ENCODE results near the gene RABGAP1. TPM values are rescaled to one million over a fixed set of nuclear protein-coding genes. Genes with fewer than 3 reads are reported as not detected.

RABGAP1 gene
- total RNA-seq, 1 experiment from 2014 or later: 55.4 TPM

GRCh38 chr9:123120953-123121352, 180.1 kb downstream of the RABGAP1 start:
- Mint-ChIP-seq H3K36me3 (ENCODE audit: insufficient read depth, unreplicated experiment) (peaks cover 16% of the 10 kb centered on the region), H3K9me3 (ENCODE audit: unreplicated experiment) (no peaks in the 10 kb centered on the region), H3K27ac (ENCODE audit: unreplicated experiment) (no peak overlapping the region), H3K27me3 (ENCODE audit: insufficient read depth, unreplicated experiment) (no peaks in the 10 kb centered on the region), H3K4me1 (ENCODE audit: low read depth, unreplicated experiment) (no peaks in the 10 kb centered on the region), H3K4me3 (ENCODE audit: unreplicated experiment) (no peak overlapping the region)
- no TSS peak for BruUV-seq (replicated peaks)
- no peaks in the 10 kb centered on the region for H3K27me3 ChIP-seq (replicated peaks; ENCODE audit: control insufficient read depth, insufficient read depth, low read length)
- H3K4me3 ChIP-seq (ENCODE audit: low read depth, low read length): no peak overlapping the region
- no peak for DNase-seq
- CTCF ChIA-PET: no interaction called here
- intact Hi-C loops (cut with micrococcal nuclease; ENCODE audit: unreplicated experiment): no loop called here
- TF ChIP-seq, protein P1, sequence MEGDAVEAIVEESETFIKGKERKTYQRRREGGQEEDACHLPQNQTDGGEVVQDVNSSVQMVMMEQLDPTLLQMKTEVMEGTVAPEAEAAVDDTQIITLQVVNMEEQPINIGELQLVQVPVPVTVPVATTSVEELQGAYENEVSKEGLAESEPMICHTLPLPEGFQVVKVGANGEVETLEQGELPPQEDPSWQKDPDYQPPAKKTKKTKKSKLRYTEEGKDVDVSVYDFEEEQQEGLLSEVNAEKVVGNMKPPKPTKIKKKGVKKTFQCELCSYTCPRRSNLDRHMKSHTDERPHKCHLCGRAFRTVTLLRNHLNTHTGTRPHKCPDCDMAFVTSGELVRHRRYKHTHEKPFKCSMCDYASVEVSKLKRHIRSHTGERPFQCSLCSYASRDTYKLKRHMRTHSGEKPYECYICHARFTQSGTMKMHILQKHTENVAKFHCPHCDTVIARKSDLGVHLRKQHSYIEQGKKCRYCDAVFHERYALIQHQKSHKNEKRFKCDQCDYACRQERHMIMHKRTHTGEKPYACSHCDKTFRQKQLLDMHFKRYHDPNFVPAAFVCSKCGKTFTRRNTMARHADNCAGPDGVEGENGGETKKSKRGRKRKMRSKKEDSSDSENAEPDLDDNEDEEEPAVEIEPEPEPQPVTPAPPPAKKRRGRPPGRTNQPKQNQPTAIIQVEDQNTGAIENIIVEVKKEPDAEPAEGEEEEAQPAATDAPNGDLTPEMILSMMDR (IDR thresholded peaks at IDR 0.05; ENCODE audit: insufficient read depth in 1 of 2, low read depth in 1 of 2, low read length in 1 of 2, severe bottlenecking in 1 of 2, unreplicated experiment in 1 of 2): no peak
- no peaks in the 10 kb centered on the region for H3K9me3 ChIP-seq
- POLR2A ChIA-PET: no interaction called here
- H3K36me3 ChIP-seq (ENCODE audit: control insufficient read depth, insufficient read depth, low read length): no peaks in the 10 kb centered on the region
- no peaks in the 10 kb centered on the region for H3K4me1 ChIP-seq

GRCh38 chr9:123121457-123121856, 180.6 kb downstream of the RABGAP1 start:
- no peaks in the 10 kb centered on the region for H3K4me1 Mint-ChIP-seq (ENCODE audit: low read depth, unreplicated experiment)
- ChIA-PET POLR2A (no interaction called here), CTCF (no interaction called here)
- BruUV-seq (replicated peaks): no TSS peak
- H3K27ac Mint-ChIP-seq (ENCODE audit: unreplicated experiment): no peak overlapping the region
- Histone ChIP-seq H3K4me3 (ENCODE audit: low read depth, low read length) (no peak overlapping the region), H3K36me3 (ENCODE audit: control insufficient read depth, insufficient read depth, low read length) (no peaks in the 10 kb centered on the region), H3K9me3 (no peaks in the 10 kb centered on the region), H3K4me1 (no peaks in the 10 kb centered on the region), H3K27me3 (replicated peaks; ENCODE audit: control insufficient read depth, insufficient read depth, low read length) (no peaks in the 10 kb centered on the region)
- H3K27me3 Mint-ChIP-seq (ENCODE audit: insufficient read depth, unreplicated experiment): no peaks in the 10 kb centered on the region
- intact Hi-C loops (cut with micrococcal nuclease; ENCODE audit: unreplicated experiment): no loop called here
- TF ChIP-seq, protein P1 (IDR thresholded peaks at IDR 0.05; ENCODE audit: insufficient read depth in 1 of 2, low read depth in 1 of 2, low read length in 1 of 2, severe bottlenecking in 1 of 2, unreplicated experiment in 1 of 2): no peak
- no peak for DNase-seq
- H3K36me3 Mint-ChIP-seq (ENCODE audit: insufficient read depth, unreplicated experiment): peaks cover 11% of the 10 kb centered on the region
- no peak overlapping the region for H3K4me3 Mint-ChIP-seq (ENCODE audit: unreplicated experiment)
- no peaks in the 10 kb centered on the region for H3K9me3 Mint-ChIP-seq (ENCODE audit: unreplicated experiment)

DNA sequence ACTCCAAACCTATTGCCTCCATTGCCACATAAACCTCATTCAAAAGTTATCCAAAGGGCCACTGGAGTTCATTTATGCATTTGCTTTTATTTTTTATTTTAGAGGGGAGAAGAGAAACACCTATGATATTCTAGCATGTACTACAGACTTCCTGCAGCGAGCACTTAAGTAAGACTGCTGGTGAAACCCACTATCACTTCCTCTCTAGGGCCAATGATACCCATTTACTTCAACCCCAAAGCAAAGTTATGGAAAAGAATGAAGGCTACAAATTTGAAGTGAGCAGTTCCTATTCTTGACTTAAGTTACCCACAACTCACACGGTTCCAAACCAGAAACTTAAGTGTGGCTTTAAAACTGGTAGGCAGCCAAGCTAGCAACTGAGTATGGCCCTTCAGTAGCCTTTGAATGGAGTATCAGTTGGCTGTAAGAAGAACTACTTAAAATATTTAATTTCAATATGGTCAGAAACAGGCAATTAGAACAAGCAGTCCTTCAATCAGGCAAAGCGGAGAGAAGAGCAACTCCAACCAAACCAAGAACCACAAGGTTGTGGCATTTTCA, 186.8 kb downstream of the RABGAP1 start:
- H3K9me3 Mint-ChIP-seq (ENCODE audit: unreplicated experiment): no peaks in the 10 kb centered on the region
- intact Hi-C loops (cut with micrococcal nuclease; ENCODE audit: unreplicated experiment): no loop called here
- ChIA-PET POLR2A (no interaction called here), CTCF (no interaction called here)
- no peaks in the 10 kb centered on the region for H3K4me1 Mint-ChIP-seq (ENCODE audit: low read depth, unreplicated experiment)
- H3K9me3 ChIP-seq: no peaks in the 10 kb centered on the region
- no peaks in the 10 kb centered on the region for H3K27me3 ChIP-seq (replicated peaks; ENCODE audit: control insufficient read depth, insufficient read depth, low read length)
- TF ChIP-seq, protein P1 (IDR thresholded peaks at IDR 0.05; ENCODE audit: insufficient read depth in 1 of 2, low read depth in 1 of 2, low read length in 1 of 2, severe bottlenecking in 1 of 2, unreplicated experiment in 1 of 2): no peak
- no TSS peak for BruUV-seq (replicated peaks)
- H3K27ac Mint-ChIP-seq (ENCODE audit: unreplicated experiment): no peak overlapping the region
- H3K36me3 ChIP-seq (ENCODE audit: control insufficient read depth, insufficient read depth, low read length): no peaks in the 10 kb centered on the region
- peaks cover 6% of the 10 kb centered on the region for H3K36me3 Mint-ChIP-seq (ENCODE audit: insufficient read depth, unreplicated experiment)
- H3K4me3 Mint-ChIP-seq (ENCODE audit: unreplicated experiment): no peak overlapping the region
- H3K4me3 ChIP-seq (ENCODE audit: low read depth, low read length): no peak overlapping the region
- H3K27me3 Mint-ChIP-seq (ENCODE audit: insufficient read depth, unreplicated experiment): no peaks in the 10 kb centered on the region
- no peak for DNase-seq
- peaks cover 19% of the 10 kb centered on the region for H3K4me1 ChIP-seq
